GM12801 (cell line): ENCODE data around the gene GLYATL1B.
A peak's percentile ranks its signal among the peaks of the same experiment; 100 is the strongest.
"Not testable (repeated sequence)": the region's sequence is repeated elsewhere in the genome, so short reads cannot be mapped to it uniquely, and the experiment has no call there.

Source experiments
- CTCF ChIP-seq: IDR thresholded peaks from one replicate; pipeline ENCODE4 v1.5.1; 2011; ENCODE audit warnings: control low read depth; ENCODE audit not compliant: insufficient read length; ENCODE audit errors: extremely low read depth

Gene GLYATL1B

DNA sequence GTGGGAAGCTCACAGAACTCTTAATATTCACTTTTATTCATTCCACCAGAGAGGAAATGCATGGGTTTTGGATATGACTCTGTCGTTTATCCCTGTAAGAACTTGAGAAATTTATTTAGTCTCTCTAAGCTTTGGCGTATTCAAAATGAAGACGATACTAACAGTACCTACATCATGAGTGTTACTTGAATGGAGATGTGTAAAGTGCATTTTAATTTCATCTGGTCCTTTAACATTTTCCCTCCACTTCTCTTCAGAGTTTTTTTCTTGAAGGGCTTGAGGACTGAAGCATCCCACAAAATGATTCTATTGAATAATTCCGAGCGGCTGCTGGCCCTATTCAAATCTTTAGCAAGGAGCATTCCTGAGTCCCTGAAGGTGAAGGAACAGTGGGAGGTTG lies at the start of gene GLYATL1B:
Gene GLYATL1B, plus strand, starts transcription at position 301 of the 400 bp plus-strand sequence. Its CDS starts 0 bp downstream, at position 301.
- TF ChIP-seq CTCF: not testable (repeated sequence)

- no peak for TF ChIP-seq CTCF
Observed at GRCh38 chr11:59040607-59041006, 45.5 kb upstream of the GLYATL1B start.

- no peak for TF ChIP-seq CTCF
Observed at GRCh38 chr11:59053387-59053786, 32.7 kb upstream of the GLYATL1B start.

- TF ChIP-seq CTCF: peak; percentile 41
Observed at GRCh38 chr11:59058120-59059033, 27.7 kb upstream of the GLYATL1B start.

DNA sequence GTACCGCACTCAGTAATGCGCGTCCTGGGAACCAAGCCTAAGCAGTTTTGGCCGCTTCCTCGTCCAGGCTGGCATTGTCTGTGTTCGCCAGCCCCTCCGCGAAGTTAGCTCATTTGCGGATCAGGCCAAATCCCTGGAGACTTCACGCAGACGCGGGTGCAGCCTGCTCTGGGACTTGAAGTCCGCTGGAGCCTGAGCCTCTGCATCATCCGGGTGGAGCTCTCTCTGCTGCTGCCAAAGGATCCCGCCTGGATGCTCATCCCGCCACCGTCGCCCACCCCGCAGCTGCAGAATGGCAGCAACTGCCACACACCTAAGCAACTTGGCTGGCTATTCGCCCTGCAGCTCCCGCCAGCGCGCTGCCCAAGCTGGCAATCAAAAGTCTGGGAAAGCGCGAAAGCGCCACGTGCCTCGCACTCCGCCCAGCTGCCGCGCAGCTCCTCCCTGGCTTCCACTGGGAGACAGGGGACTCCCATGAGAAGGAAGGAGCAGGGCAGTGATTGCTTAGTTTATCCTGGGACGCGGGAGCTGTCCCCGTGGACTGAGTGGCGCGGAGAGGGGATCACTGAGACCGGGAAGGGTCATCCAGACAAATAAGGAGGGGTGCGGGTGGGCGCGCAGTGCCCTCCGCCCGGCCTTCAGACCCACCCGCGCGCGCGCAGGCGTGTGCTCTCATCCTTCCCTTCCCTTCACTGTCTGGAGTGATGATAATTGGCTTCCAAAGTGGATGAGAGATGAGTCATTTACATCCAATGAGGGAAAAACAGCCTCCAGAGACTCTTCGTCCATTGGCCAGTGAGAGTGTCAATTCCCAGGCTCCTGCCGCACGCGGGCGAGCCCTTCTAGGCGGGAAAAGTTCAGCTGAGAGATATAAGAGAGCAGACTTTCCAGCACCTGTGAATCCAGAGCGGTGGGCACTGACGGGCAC lies 23.2 kb upstream of the GLYATL1B start:
- no peak for TF ChIP-seq CTCF

GRCh38 chr11:59069087-59069486 lies 17.0 kb upstream of the GLYATL1B start:
- no peak for TF ChIP-seq CTCF

DNA sequence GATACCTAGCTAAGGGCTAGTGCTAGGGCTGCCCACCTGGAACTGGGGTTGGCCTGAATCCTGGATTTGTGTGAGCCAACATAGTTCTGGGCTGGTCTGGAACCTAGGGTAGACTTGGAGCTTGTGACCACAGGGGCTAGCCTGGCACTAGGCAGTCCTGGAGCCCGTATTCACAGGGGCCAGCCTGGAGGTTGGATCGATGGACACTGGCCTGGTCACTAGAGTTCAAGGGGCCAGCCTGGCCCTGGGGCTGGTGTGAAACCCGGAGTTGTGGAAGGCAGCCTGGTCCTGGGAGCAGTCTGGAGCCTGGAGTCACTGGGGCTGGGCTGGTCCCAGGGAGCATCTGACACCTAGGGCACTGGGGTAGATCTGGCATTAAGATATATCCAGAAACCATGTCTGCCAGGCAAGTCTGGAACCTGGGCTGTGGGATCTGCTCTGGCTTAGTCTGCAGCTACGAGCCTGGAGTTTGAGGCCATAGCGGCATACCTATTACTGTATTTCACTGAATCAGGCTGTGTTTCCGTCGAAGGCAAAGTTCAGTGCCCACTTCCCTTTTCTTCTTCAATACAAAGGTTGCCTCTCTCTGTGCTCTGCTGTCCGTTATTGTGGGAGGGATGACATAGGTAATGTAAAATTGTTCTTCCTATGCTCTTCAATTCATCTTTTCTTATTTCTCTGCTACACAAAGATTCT lies 9.1 kb upstream of the GLYATL1B start:
- TF ChIP-seq CTCF: no peak
